Measurements from ENCODE around the gene CPEB3. TPM values are rescaled to one million over a fixed set of nuclear protein-coding genes. Genes with fewer than 3 reads are reported as not detected.

CPEB3 gene
- total and polyA plus RNA-seq, 2 donors (not counting 3 experiments of a cell fraction or from before 2014, with no cell fraction given) = 0.80 to 2.2 TPM

GRCh38 chr10:92173996-92174395 lies 116.9 kb downstream of the CPEB3 start:
- Histone ChIP-seq H3K9ac (replicated peaks; ENCODE audit: extremely low read depth, insufficient read depth, low read length) (no peak overlapping the region), H3K27me3 (ENCODE audit: control insufficient read depth in 2 of 2, insufficient read depth in 2 of 2, low read length in 2 of 2) (no peaks in the 10 kb centered on the region), H2AFZ (ENCODE audit: low read depth, low read length) (no peak overlapping the region), H3K27ac (ENCODE audit: insufficient read depth, low read depth, low read length) (no peak overlapping the region), H3K79me2 (ENCODE audit: control insufficient read depth, insufficient read depth, low read length) (no peaks in the 10 kb centered on the region), H3K4me1 (ENCODE audit: control insufficient read depth, extremely low read depth, insufficient read depth, low read length) (no peaks in the 10 kb centered on the region), H3K9me1 (replicated peaks; ENCODE audit: control insufficient read depth, extremely low read depth, insufficient read depth, low read length) (no peaks in the 10 kb centered on the region), H3K36me3 (ENCODE audit: control insufficient read depth in 2 of 2, extremely low read depth in 1 of 2, insufficient read depth in 2 of 2, low read length in 2 of 2) (no peaks in the 10 kb centered on the region), H3K4me3 (replicated peaks in 1 of 3; ENCODE audit: insufficient read depth in 1 of 3, low read depth in 1 of 3, low read length in 3 of 3) (no peak overlapping the region), H3K4me2 (ENCODE audit: insufficient read depth, low read length) (no peak overlapping the region), H3K9me3 (replicated peaks; ENCODE audit: control insufficient read depth, insufficient read depth, low read length) (no peaks in the 10 kb centered on the region), H4K20me1 (replicated peaks; ENCODE audit: control insufficient read depth, extremely low read depth, insufficient read depth, low read length) (no peaks in the 10 kb centered on the region)
- ChIA-PET POLR2A (no interaction called here), CTCF (no interaction called here)
- BruUV-seq (replicated peaks) = no TSS peak
- TF ChIP-seq POLR2AphosphoS5 (IDR thresholded peaks at IDR 0.05; ENCODE audit: insufficient read depth, low read depth, low read length) = no peak
- intact Hi-C loops (cut with micrococcal nuclease) (no loop called here), dilution Hi-C loops (cut with MboI; ENCODE audit: extremely low pct_ligation_motif_present, low sequenced_read_pairs) (no loop called here)
- no peak for FAIRE-seq
- no peak for DNase-seq (ENCODE audit: low read depth, low spot score)

GRCh38 chr10:92164036-92164696 lies 126.7 kb downstream of the CPEB3 start:
- Histone ChIP-seq H3K36me3 (ENCODE audit: control insufficient read depth in 2 of 2, extremely low read depth in 1 of 2, insufficient read depth in 2 of 2, low read length in 2 of 2) (no peaks in the 10 kb centered on the region), H3K4me1 (ENCODE audit: control insufficient read depth, extremely low read depth, insufficient read depth, low read length) (no peaks in the 10 kb centered on the region), H2AFZ (ENCODE audit: low read depth, low read length) (no peak overlapping the region), H3K27ac (ENCODE audit: insufficient read depth, low read depth, low read length) (no peak overlapping the region), H3K9ac (replicated peaks; ENCODE audit: extremely low read depth, insufficient read depth, low read length) (no peak overlapping the region), H3K9me1 (replicated peaks; ENCODE audit: control insufficient read depth, extremely low read depth, insufficient read depth, low read length) (no peaks in the 10 kb centered on the region), H3K9me3 (replicated peaks; ENCODE audit: control insufficient read depth, insufficient read depth, low read length) (no peaks in the 10 kb centered on the region), H3K27me3 (ENCODE audit: control insufficient read depth in 2 of 2, insufficient read depth in 2 of 2, low read length in 2 of 2) (no peaks in the 10 kb centered on the region), H3K4me2 (ENCODE audit: insufficient read depth, low read length) (no peak overlapping the region), H3K79me2 (ENCODE audit: control insufficient read depth, insufficient read depth, low read length) (no peaks in the 10 kb centered on the region), H4K20me1 (replicated peaks; ENCODE audit: control insufficient read depth, extremely low read depth, insufficient read depth, low read length) (no peaks in the 10 kb centered on the region), H3K4me3 (replicated peaks in 1 of 3; ENCODE audit: insufficient read depth in 1 of 3, low read depth in 1 of 3, low read length in 3 of 3) (no peak overlapping the region)
- dilution Hi-C loops (cut with MboI; ENCODE audit: extremely low pct_ligation_motif_present, low sequenced_read_pairs) = no loop called here
- FAIRE-seq (no peak), DNase-seq (ENCODE audit: low read depth, low spot score) (no peak)
- CTCF ChIA-PET = no interaction called here
- intact Hi-C loops (cut with micrococcal nuclease) = no loop called here
- no peak for TF ChIP-seq GATA2 (IDR thresholded peaks at IDR 0.05; ENCODE audit: insufficient read depth, insufficient read length, low read depth, low read length)
- TF ChIP-seq EZH2 (IDR thresholded peaks at IDR 0.05; ENCODE audit: borderline replicate concordance, low read depth, low read length, severe bottlenecking) = no peak
- no peak for TF ChIP-seq JUN (IDR thresholded peaks at IDR 0.05; ENCODE audit: borderline replicate concordance, insufficient read depth, insufficient read length, low read depth)
- no peak for TF ChIP-seq POLR2A (IDR thresholded peaks at IDR 0.05; ENCODE audit: low read depth, low read length)
- no peak for TF ChIP-seq POLR2AphosphoS5 (IDR thresholded peaks at IDR 0.05; ENCODE audit: insufficient read depth, low read depth, low read length)
- TF ChIP-seq MYC (IDR thresholded peaks at IDR 0.05; ENCODE audit: low read depth, low read length) = no peak
- TF ChIP-seq FOS (IDR thresholded peaks at IDR 0.05; ENCODE audit: borderline replicate concordance, insufficient read depth, low read length) = no peak
- TF ChIP-seq, protein P1, sequence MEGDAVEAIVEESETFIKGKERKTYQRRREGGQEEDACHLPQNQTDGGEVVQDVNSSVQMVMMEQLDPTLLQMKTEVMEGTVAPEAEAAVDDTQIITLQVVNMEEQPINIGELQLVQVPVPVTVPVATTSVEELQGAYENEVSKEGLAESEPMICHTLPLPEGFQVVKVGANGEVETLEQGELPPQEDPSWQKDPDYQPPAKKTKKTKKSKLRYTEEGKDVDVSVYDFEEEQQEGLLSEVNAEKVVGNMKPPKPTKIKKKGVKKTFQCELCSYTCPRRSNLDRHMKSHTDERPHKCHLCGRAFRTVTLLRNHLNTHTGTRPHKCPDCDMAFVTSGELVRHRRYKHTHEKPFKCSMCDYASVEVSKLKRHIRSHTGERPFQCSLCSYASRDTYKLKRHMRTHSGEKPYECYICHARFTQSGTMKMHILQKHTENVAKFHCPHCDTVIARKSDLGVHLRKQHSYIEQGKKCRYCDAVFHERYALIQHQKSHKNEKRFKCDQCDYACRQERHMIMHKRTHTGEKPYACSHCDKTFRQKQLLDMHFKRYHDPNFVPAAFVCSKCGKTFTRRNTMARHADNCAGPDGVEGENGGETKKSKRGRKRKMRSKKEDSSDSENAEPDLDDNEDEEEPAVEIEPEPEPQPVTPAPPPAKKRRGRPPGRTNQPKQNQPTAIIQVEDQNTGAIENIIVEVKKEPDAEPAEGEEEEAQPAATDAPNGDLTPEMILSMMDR (IDR thresholded peaks at IDR 0.05; ENCODE audit: extremely low read depth in 1 of 2, insufficient read depth in 1 of 2, low read depth in 1 of 2, low read length in 2 of 2) = no peak
- TF ChIP-seq MAX (IDR thresholded peaks at IDR 0.05; ENCODE audit: insufficient read depth, insufficient read length) = no peak
- POLR2A ChIA-PET = no interaction called here
- BruUV-seq (replicated peaks) = no TSS peak

All from endothelial cell of umbilical vein (primary cell).